Ishikawa (cell line): ENCODE measurements around the gene C10orf105.

Experiments
- TAF1 ChIP-seq: IDR thresholded peaks from 2 replicates; pipeline ENCODE4 v1.6.1; 2012; ENCODE audit warnings: low read depth, mild to moderate bottlenecking
- YY1 ChIP-seq: IDR thresholded peaks from 2 replicates; pipeline ENCODE4 v1.6.1; 2012; ENCODE audit warnings: low read depth

DNA sequence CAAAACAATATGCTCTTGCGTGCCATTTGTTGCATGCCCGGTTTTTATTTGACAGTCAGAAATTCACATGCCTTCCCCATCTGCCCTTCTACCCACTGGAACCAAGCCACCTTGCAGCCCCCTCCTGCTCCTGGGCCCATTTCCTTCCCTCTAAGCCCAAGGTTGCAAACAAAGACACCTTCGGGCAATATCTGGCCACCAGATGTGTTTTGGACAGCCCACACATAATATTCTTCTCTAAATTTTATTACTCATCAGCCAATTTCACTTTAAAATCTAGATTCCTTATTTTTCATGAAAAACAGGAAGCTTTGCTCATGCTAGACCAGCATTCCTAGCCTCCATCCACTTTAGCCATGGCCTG is 18.2 kb upstream of the C10orf105 start:
- no peak for TF ChIP-seq YY1
- no peak for TF ChIP-seq TAF1
